Fibroblast of skin of scalp (primary cell): Measurements from ENCODE around the gene TIMM17B.
A peak's percentile ranks its signal among the peaks of the same experiment; 100 is the strongest.

ENCODE experiments used
- DNase-seq: peaks from one replicate; pipeline ENCODE4 v3.0.0-alpha.2; 2013

Gene TIMM17B

DNA sequence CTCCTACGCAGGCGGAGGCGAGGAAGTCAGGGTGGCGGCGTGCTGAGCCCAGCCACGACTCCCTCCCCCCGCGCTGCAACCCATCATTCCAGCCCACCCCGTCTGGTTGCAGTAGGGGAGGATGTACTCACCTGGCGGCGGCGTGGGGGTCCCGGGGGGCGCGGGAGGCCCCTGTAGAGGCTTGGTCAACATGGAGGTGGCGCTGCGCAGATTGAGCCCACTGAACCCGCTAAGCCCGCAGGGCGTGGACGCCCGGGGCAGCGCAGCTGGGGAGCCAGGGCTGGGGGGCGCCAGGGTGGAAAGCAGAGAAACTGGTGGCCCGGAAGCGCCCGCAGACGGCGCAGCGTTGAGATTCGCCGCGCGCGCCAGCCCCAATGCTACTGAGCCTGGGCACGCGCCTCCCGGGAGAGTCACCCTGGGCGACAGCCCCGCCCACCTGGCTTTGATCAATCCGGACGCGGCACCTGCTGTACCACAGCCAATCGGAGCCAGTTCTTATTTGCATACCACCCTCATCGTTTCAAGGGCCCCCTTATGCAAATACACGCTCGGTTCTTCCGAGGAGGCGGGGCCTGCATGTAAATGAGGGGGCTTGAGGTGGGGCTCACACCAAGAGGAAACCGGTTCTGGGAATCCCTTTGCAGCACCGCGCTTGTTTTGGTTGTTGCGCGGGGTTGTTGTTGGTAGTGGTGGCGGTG, 21.2 kb upstream of the TIMM17B start, which contains the start of gene PIM2:
TSS of gene PIM2 (minus strand) at position 382 of the 698 bp plus-strand sequence. CDS start at position 192, 190 bp downstream.
- peak; percentile 60 for DNase-seq

DNA sequence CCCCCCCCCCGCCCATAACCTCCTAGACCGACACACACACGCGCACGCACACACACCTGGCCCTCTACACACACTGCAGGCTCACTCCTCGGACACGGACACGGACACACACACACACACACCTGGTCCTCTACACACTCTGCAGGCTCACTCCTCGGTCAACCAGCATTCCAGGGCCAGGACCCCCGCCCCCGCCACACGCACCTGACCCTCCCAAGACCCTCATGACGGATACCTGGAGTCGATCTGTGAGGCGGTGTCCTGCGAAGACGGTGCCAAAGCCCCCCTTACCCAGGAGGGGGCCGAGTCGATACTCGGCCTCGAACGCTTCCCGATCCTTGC, 20.7 kb upstream of the TIMM17B start:
- no peak for DNase-seq

DNA sequence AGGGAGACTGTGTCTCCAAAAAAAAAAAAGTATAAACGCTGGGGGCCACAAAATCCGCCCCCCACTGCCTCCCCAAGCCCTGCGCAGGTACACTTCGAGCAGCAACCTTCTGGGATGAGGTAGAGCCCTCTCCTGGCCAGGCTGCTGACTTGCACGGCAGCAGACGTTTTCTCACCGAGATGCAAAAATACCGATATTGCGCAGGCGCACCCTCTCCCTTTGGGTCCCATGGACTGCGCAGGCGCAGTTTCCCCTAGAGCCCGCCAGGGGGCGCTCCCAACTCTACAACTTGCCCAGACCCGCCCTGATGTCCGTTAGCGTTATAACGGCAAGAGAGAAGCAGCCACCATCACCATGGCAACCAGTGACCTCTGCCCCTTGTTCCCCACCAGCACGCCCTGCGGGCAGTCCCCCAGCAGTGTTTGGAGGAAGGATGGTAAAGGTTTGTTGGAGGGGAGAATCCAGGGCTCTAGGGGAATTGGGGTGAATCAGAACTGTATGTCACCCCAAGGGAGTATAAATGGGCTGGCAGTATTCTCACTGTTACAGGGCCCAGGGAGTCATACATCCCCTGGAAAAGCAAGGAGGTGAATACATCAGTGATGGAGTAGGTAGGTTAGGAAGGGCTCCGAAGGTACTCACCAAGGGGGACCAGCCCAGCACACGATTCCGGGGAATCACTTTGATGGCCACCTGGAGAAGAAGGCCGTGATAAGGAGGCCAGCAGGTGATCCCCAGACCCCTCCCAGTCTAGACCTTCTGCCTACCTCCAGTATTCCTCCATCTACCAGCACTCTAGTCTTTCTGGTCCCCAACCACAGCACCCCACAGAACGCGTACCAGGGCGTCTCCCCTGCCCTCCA, 19.8 kb upstream of the TIMM17B start:
- DNase-seq, result peak; percentile 87

DNA sequence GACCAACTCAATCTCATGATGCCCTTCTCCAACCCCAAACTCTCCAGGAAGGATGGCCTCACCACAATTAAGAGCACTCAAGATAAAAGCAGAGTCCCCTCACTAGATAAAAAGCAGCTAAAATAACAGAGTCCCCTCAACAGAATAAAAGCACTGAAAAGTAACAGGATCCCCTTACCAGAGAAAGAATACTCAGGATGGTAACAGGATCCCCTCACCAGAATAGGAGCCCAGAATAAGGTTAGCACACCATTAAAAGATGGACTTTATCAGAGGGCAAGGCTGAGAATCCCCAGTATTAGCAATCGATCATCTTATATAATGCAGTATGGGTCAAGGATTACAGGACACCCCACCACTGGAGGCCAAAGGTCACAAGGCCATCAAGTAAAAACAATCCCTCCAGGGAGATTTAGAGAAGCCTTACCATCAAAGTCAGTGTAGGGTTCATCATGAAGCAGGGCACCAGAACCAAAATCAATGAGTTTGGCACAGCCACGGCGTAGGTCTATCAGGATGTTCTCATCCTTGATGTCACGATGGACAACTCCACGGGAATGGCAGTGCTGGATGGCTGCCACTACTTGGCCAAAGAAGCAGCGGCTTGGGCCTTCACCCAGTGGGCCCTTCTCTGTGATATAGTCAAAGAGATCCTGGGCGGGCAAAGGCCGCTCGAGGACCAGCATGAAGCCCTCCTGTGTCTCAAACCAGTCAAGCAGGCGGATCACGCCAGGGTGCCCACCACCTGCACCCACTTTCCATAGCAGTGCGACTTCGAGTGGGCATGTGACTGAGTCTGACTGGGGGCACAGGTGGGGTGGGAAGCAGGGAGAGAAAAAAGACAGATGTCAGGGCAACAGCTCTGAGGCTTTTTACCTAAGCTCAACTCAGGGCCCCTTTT, 17.3 kb upstream of the TIMM17B start:
- DNase-seq, result no peak

DNA sequence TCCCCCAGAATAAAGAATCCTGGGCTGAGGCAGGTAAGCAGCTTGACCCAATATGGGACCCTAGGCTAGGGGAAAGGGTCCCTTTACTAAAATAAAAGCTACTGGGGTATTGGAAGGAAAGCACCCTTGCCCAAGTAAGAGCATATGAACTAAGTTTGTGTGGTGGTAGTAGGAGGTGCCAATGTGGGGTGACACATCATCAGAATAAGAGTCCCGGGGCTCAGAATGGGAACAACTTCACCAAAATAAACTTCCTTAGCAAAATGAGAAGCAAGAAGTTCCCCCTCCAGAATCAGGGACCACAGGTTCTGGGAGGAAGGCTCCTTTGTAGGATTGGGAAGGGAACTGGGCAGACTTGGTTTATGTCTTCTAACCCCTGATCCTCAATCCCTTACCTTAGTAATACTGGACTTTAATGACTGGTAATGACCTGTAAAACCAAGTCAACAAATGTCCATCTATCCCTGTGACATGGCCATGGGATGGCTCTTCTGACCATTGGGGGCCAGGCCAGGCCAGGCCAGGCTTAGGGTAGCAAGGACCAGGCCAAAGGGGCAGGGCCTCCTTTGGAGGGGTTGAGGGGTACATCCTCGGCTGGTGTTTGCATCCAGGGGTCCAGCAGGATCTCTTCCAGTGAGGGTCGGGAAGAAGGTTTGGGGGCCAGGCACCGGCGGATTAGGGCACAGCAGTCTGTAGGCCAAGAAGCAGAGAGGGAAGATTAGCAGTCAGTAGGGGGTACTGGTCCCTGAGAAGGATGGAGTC, 16.2 kb upstream of the TIMM17B start:
- DNase-seq, result no peak

DNA sequence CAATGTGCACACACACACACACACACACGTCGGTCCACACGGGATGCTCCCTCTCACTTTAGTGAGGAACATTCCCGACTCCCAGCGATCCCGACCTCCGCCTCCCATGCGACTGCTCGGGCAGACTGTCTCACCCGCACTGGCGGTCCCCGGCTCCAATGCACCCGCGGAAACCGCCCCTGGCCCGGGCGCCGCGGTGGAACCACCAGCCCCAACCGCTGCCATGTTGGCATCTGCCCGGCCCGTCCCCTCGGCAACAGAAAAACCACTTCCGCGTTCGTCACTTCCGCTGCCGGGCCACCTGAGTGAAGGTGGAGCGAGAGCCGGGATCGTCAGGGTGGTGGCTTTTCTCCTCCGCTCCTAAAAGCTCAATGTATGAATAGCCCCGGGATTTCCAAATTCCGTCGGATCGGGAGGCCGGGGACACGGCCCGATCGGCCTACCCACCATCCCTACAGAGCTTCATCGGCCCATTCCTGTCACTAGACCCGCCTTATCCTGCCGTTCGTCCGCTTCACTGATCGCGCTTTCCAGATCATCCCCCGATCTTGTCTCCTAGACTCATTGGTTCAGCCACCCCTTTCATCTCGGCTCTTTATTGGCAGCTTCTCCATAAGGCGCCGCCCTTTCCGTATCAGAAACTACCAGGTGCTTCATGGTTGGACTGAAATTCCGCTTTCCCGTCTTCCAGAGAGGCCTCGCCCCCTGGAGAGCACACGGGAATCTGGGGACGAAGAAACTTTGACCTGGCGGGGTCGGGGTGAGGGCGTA, 14.0 kb upstream of the TIMM17B start, which contains the start of gene SLC35A2:
TSS of gene SLC35A2 (minus strand) at position 235 of the 771 bp plus-strand sequence. CDS start at position 225, 10 bp downstream.
- DNase-seq, result peak; percentile 65

DNA sequence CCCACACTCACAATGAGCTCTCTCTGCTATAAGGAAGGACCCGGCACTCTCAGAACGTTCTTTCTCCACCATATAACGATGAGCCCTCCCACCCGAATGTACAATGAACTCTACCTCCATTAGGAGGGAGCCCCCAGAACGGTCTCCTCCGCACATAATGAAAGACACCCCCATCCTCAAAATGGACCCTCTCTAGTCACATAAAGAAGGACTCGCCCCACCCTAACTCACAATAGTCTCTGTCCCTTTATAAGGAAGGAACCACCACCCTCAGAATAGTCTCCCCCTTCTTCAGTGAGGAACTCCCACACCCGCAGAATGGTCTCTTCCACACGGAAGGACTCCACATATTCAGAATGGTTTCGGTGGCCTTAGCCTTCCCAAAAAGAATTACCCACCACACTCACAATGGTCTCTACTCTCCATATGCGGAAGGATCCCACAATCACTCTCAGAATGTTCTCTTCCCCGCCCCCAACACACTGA, 13.4 kb upstream of the TIMM17B start:
- peak; percentile 36 for DNase-seq

DNA sequence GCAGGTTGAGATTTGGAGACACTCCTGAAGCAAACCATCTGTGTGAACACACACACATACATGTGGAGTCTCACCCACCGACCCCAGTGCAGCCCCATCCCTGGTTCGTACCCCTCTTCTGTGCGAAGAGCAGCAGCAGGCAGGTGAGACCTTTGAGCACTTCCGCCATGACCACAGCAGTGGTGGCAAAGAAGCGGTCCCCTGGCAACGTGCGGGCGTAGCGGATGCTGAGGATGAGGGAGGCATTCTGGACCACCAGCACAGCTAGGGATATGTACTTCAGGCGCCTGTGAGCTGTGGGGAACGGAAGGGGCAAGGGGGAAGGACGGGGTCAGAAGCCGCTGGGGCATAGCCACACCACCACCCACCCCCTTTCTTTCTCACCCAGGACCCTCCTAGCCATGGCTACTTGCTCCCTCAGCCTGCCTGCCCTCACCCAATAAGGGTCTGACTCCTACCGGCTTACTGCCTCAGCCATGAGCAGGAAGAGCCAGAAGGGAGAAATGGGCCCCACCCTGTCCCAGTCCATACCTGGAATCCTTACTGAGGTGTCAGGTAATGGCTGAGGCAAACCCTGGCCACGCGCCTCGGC, 12.2 kb upstream of the TIMM17B start:
- DNase-seq, result no peak

DNA sequence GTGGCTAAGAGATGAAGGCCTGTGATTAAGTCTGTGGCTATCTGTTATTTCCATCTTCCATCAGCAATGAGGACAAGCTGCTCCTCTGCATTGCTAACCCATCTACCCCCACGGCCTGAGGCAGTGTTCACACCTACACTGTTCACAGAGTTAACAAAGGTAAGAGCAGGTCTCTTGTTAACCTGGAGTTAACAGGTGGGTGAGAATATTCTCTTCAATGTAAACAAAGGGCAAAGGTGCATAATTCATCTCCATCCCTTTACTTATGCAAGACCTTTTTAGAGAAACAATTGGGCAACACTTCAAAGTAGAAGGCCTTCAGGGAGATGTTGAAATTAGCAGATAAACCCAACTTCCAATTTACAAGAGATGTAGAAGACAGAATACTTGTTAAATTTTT, 11.0 kb upstream of the TIMM17B start:
- no peak for DNase-seq

DNA sequence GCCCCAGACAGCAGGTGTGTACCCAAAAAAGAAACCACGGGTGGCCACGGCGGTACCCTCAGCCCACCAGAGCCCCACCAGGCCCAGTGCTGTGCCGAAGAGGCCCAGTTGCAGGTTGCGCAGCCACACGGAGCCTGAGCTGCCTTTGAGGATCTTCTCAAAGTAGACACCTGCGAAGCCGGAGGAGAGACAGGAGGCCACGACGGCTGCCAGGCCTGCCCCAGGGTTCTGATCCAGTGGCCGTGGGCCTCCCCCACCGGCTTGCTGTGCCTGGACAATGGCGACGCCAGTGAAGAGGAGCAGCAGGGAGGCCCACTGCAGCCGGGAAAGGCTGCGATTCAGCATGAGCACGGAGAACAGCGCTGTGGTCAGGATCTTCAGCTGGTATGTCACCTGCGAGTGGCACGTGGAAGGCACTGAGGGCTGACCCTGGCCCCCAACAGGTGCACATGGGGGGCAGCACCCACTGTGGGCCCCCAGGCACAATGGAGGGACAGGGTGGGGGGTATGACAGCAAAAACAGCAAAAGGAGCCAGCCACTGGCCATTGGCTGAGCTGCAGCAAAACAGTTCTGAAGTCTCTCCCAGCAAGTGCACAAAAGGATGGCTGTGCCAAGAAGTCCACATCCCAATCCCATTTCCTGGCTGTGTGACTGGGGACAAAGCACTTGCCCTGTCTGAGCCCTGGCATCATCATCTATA, 7.7 kb upstream of the TIMM17B start:
- DNase-seq, result no peak

DNA sequence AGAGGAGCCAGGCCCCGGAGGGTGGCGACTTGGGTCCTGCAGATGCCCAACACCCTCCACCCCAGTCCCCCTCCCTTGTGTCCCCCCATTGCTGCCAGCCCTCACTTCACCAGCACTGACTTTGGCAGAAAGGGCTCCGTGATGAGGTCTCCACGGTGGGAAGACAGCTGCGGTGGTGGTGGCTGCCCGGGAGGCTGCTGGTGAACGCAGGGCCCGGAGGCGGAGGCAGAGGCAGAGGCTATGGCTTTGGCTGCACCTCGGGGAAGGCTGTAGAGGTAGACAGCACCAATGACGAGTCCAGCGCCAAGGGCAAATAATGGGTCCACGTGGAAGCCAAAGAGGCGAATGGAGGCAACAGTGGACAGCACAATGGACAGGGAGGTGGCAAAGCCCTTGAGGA, 7.1 kb upstream of the TIMM17B start:
- no peak for DNase-seq

DNA sequence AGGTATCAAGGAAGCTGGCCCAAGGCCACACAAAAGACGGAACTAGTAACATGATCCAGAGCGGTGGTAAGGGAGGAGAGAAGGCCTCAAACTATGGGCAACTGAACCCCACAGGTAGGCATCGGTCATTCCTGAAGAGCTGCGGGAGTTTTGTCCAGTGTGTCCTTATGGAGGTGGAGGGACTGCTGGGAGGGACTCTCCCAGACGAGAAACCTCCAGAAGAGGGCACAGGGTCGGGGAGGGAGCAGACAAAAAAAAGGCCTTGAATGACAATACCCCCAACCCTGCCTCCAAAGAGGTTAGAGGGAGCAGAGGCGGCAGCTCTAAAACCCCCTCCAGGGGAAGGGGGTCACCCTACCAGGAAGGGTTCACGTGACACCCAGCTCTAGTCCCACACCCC, 6.6 kb upstream of the TIMM17B start:
- no peak for DNase-seq

DNA sequence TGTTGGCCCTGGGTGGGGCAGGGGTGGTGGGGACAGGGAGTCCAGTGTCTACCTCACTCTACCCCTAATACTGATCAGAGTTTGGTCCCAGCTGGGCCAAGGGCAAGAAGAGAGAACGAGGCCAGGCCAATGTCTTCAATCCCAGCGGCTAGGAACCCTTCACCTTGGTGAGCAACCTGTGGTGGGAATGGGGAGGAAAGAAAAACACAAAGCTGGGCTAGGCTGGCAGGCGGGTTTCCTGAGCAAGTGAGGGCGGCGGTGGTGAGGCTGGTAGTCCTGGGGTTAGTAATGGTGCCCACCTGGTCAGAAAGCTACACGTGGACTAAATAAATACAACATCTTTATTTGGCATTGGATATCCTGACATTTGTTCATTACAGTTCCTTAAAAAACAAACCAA, 5.7 kb upstream of the TIMM17B start:
- DNase-seq, result no peak

DNA sequence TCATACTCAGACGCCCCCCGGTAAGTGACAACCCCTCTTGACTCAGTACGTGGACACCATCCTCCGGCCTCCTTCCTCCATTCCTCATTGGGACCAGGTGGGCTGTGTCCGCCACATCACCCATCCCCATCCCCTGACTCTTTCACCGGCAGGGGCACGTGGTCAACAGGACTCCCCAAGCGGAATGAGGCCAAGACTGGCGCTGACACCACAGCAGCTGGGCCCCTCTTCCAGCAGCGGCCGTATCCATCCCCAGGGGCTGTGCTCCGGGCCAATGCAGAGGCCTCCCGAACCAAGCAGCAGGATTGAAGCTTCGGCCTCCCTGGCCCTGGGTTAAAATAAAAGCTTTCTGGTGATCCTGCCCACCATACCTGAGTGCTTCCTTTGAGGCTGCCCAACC, 5.2 kb upstream of the TIMM17B start:
- no peak for DNase-seq

DNA sequence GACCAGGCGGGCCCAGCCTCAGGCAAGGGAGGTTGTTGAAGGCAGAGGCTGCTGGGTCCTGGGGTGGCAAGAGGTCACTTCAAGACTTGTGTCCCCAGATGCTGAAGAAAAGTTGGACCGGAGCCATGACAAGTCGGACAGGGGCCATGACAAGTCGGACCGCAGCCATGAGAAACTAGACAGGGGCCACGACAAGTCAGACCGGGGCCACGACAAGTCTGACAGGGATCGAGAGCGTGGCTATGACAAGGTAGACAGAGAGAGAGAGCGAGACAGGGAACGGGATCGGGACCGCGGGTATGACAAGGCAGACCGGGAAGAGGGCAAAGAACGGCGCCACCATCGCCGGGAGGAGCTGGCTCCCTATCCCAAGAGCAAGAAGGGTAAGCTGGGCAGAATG, 4.6 kb upstream of the TIMM17B start:
- DNase-seq, result no peak

DNA sequence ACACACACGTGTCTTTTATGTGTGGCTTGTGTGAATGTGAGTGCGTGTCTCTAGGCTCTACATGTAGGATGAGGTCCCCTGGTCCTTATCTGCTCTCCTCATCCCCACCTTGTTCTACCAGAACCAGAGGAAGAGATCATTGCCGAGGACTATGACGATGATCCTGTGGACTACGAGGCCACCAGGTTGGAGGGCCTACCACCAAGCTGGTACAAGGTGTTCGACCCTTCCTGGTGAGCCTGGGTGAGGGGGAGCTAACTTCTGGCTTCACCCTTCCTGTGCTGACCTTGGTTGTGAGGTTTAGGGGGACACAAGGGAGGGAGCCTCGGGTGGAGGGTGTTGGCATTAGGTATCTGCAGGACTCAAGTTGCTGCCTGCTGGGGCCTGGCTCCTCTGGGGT, 3.5 kb upstream of the TIMM17B start:
- DNase-seq, result no peak

DNA sequence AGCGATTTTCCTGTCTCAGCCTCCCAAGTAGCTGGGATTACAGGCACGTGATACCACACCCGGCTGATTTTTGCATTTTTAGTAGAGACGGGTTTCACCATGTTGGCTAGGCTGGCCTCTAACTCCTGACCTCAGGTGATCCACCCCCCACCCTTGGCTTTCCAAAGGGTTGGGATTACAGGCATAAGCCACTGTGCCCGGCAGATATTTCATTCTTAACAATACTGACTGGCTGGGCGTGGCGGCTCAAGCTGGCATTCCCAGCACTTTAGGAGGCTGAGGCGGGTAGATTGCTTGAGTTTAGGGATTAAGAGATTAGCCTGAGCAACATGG, 1.5 kb upstream of the TIMM17B start:
- no peak for DNase-seq

DNA sequence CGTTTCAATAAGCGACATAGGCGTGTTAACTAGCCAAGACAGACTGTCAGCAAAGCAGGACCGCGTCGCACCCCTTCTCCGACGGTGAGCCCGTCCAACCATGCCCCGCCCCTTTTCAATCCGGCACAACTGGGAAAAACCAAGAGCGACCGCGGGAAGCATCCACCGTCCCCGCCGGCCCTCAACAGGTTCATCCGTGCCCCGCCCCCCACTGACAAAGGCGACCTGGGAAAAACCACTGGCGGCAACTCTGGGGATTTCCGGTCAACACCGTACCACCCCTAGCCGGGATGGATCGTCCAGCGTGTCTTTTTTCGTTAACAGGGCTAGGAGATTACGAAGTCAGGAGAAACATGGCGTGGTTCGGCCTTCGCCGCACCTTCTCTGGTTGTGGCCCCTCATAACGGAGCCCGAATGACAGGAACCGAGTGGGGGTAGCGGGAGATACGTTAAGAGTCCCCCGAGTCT, 377 bp downstream of the TIMM17B start:
- DNase-seq, result peak; percentile 63

DNA sequence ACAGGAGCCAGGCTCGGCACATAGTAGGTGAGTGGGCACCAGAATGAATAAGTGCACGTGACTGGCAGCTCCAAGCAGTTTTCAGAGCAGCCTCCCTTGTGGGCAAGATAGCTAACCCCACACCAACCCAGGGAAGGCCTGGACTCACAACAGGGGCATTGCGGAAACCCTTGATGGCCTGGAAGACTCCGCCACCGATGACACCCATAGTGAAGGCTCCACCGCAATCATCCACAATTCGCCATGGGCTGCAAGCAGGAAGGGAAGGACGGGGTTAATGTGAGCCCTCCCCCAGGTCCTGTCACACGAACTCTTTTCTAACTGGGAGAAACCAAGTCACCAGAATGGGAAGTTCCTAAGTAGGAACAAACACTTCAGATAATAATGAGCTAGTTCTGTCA, 957 bp downstream of the TIMM17B start:
- DNase-seq, result peak; percentile 10

DNA sequence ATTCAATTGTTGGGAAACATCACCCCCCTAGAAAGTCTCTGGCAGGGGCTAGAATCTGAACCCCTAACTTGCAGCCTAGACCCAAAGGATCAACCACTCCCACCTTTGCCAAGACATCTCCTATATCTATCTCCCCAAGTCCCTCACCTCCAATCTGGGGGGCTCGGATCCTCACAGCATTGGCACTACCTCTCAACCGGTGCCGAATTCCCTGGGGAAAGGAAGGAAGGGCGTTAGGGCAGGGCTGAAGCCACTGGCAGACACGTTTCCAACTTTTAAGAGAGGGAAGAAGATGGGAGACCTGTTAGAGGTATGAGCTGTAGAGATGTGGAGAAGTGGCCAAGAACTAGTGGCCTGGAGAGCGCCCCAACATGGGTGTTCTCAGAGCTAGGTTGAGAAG, 2.7 kb downstream of the TIMM17B start:
- no peak for DNase-seq
